ENCODE results near the gene GRK2.

DNA sequence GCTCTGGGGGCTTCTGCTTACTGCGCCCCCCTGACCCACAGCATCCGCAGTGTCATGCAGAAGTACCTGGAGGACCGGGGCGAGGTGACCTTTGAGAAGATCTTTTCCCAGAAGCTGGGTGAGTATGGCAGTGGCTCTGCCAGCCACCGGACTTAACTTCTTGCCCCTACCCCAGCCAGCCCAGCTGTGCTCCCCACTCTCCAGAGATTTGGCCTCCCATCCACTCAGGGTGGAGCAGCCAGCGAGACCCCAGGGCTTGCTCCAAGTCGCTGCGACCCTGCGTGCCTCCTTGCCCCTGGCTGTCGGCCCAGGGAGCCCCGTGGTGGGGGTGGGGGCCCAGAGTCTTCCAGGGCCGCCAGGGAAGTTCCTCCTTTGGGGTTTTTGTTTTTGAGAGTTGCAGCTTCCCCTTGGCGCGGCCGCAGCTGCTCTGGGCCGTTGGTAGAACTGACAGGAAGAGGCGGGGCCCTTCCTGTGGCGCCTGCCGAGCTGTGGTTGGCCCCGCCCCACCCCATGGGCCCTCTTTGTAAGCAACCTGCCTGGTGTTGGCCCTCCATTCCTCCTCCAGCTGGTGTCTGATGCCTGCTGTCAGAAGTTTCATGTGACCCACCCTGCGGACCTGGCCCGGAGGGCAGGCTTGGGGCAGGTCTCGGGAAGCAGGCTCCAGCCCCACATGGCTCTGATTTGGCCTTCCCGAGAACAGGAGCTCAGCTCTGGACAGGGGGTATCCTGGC, 11.1 kb downstream of the GRK2 start:
- TF ChIP-seq, protein P1, sequence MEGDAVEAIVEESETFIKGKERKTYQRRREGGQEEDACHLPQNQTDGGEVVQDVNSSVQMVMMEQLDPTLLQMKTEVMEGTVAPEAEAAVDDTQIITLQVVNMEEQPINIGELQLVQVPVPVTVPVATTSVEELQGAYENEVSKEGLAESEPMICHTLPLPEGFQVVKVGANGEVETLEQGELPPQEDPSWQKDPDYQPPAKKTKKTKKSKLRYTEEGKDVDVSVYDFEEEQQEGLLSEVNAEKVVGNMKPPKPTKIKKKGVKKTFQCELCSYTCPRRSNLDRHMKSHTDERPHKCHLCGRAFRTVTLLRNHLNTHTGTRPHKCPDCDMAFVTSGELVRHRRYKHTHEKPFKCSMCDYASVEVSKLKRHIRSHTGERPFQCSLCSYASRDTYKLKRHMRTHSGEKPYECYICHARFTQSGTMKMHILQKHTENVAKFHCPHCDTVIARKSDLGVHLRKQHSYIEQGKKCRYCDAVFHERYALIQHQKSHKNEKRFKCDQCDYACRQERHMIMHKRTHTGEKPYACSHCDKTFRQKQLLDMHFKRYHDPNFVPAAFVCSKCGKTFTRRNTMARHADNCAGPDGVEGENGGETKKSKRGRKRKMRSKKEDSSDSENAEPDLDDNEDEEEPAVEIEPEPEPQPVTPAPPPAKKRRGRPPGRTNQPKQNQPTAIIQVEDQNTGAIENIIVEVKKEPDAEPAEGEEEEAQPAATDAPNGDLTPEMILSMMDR (IDR thresholded peaks at IDR 0.05): no peak
- TF ChIP-seq POLR2A (IDR thresholded peaks at IDR 0.05) (no peak), POLR2AphosphoS5 (IDR thresholded peaks at IDR 0.05) (peak in 1 of 3 donors; percentile 25)
